Purkinje cell (primary cell): ENCODE measurements around the gene CCR1. TPM values are rescaled to one million over a fixed set of nuclear protein-coding genes. Genes with fewer than 3 reads are reported as not detected.

Experiments used
- polyA plus RNA-seq: library from polyadenylated mRNA; unstranded; fragments of >200 nt; fragmentation: Nextera tagmentation; gene quantifications from 2 replicates; pipeline ENCODE4 v1.2.1, GENCODE V29; 2014

CCR1 gene
- polyA plus RNA-seq = not detected in 2 replicates

DNA sequence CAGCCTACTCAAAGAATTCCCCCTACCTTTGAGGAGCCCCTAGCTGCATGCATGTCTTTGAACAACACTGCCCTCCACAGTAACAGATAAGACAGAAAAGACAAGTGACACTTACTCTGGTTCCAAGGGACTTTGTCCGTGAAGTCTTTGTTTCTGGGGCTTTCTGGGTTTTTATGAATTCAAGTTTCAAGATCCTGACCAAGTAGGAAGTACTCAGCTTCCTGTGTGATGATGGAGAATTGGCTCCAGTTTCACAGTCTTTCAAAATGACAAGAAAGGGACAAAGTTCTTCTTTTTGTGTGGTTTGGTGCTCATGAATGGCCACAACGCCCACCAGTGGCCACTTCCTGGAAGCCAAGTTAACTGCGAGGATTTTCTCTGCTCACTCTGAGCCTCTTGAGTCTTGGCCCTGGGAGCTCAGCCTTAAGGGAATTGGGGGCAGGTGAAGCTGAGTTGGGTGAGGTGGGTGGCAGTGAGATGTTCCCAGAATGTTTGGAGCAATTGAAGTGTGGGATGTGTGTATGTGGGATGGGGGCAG, at the start of gene CCR1:
Gene CCR1 (minus strand): TSS at position 147 of the 538 bp plus-strand sequence. CDS start 4,000 bp downstream, outside the sequence.

DNA sequence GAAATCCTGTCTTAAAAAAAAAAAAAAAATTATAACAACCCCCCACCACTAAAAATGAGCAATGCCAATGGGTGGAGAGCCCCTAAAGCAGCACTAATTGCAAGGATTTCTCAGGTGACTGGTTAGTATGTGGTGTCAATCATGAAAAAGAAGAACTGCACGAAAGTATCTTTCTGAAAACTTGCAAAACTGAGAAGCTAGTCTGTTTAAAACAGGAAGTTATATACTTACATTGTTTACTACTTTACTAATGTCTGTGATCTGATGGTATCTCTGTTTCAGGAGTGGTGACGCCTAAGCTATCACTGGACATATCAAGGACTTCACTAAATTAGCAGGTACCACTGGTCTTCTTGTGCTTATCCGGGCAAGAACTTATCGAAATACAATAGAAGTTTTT, 34.0 kb upstream of the CCR1 start, which contains the start of gene CCR3:
Gene CCR3 (plus strand): TSS at position 341 of the 400 bp plus-strand sequence. CDS start 22,699 bp downstream, outside the sequence.

Other genes with a start within 250 kb of the CCR1 start
- gene FYCO1, start 212.5 kb downstream of the CCR1 start, polyA plus RNA-seq = 0.22 and 0.31 TPM in 2 replicates
- not detected in 2 replicates for gene XCR1, start 180.8 kb downstream of the CCR1 start, polyA plus RNA-seq
- gene CCR3, start 34.1 kb upstream of the CCR1 start, polyA plus RNA-seq = not detected in 2 replicates
- not detected in 2 replicates for gene CCR2, start 145.8 kb upstream of the CCR1 start, polyA plus RNA-seq
- gene CCR5, start 162.6 kb upstream of the CCR1 start, polyA plus RNA-seq = not detected in 2 replicates
- gene CCRL2, start 198.9 kb upstream of the CCR1 start, polyA plus RNA-seq = 0.15 TPM in 1 of 2 replicates, not detected in the other